H1 (cell line): ENCODE data around the gene ABCG1. TPM values are rescaled to one million over a fixed set of nuclear protein-coding genes. Genes with fewer than 3 reads are reported as not detected.

ENCODE experiments used
- CTCF ChIA-PET: fragments of 300-600 bp; sonication (Branson Sonifier 250); formaldehyde crosslinking; loops from one replicate; lab custom pipeline; 2021; ENCODE audit not compliant: partially characterized antibody; lab: Charles Lee
- POLR2A ChIA-PET: fragments of 300-600 bp; sonication (Branson Sonifier 250); formaldehyde crosslinking; loops from one replicate; lab custom pipeline; 2021; ENCODE audit warnings: inconsistent platforms; ENCODE audit not compliant: partially characterized antibody; lab: Charles Lee
- DNase-seq, 2 experiments: peaks; one replicate each; pipeline versions ENCODE4 v3.0.0 to v3.0.0-alpha.2; 2010 to 2022; ENCODE audit warnings: low spot score in 2 of 2, low read depth in 1 of 2, mixed read lengths in 1 of 2
- FAIRE-seq: peaks from 2 replicates; lab custom pipeline; 2011; peaks lifted over from hg19 to GRCh38; lab: Jason Lieb, UNC
- H2AFZ ChIP-seq: 2 replicates; pipeline ENCODE4 v1.8.1; 2012; ENCODE audit warnings: low read length, inconsistent platforms
- H2AK5ac ChIP-seq: 2 replicates; pipeline ENCODE4 v1.6.1; 2013; ENCODE audit warnings: low read depth, low read length
- H2BK120ac ChIP-seq: replicated peaks from 2 replicates; pipeline ENCODE3; 2013; ENCODE audit warnings: low read depth, low read length, inconsistent platforms
- H2BK12ac ChIP-seq: 2 replicates; pipeline ENCODE4 v1.6.1; 2013; ENCODE audit warnings: low read depth, low read length
- H2BK15ac ChIP-seq: 2 replicates; pipeline ENCODE4 v1.6.1; 2013; ENCODE audit warnings: low read length
- H2BK20ac ChIP-seq: 2 replicates; pipeline ENCODE4 v1.6.1; 2013; ENCODE audit warnings: low read length
- H2BK5ac ChIP-seq: 2 replicates; pipeline ENCODE4 v1.6.1; 2013; ENCODE audit warnings: low read depth, low read length
- H3K14ac ChIP-seq: 2 replicates; pipeline ENCODE4 v1.6.1; 2013; ENCODE audit warnings: inconsistent platforms; ENCODE audit not compliant: insufficient read length
- H3K18ac ChIP-seq: 2 replicates; pipeline ENCODE4 v1.6.1; 2013; ENCODE audit warnings: low read length; ENCODE audit errors: extremely low read depth
- H3K23ac ChIP-seq: 2 replicates; pipeline ENCODE4 v1.6.1; 2013; ENCODE audit warnings: inconsistent platforms; ENCODE audit not compliant: insufficient read length
- H3K23me2 ChIP-seq: 2 replicates; pipeline ENCODE4 v1.6.1; 2013; ENCODE audit warnings: low read depth, low read length
- H3K27ac ChIP-seq: 2 replicates; pipeline ENCODE4 v1.6.1; 2011; ENCODE audit warnings: low read depth, low read length, inconsistent platforms
- H3K27me3 ChIP-seq, 4 experiments: replicated peaks in 1 of 4; 1 replicate in 1 of 4; 2 replicates in 3 of 4; pipeline versions ENCODE4 v1.6.1 to v1.8.1; 2011 to 2013; ENCODE audit warnings: low read length in 3 of 4, mild to moderate bottlenecking in 3 of 4, inconsistent platforms in 2 of 4, mixed read lengths in 2 of 4, moderate library complexity in 1 of 4; ENCODE audit not compliant: control insufficient read depth in 3 of 4, insufficient read depth in 3 of 4; ENCODE audit errors: extremely low read depth in 1 of 4
- H3K36me3 ChIP-seq, 4 experiments: 2 replicates each; pipeline versions ENCODE4 v1.6.1 to v1.8.1; 2011 to 2013; ENCODE audit warnings: mild to moderate bottlenecking in 4 of 4, low read length in 3 of 4, moderate library complexity in 2 of 4, control low read depth in 1 of 4, inconsistent platforms in 1 of 4; ENCODE audit not compliant: insufficient read depth in 4 of 4, control insufficient read depth in 2 of 4
- H3K4ac ChIP-seq: replicated peaks from 2 replicates; pipeline ENCODE3; 2013; ENCODE audit warnings: low read length, low read depth, mixed read lengths, inconsistent platforms; ENCODE audit not compliant: insufficient read length
- H3K4me1 ChIP-seq, 4 experiments: replicated peaks in 1 of 4; 1 replicate in 1 of 4; 2 replicates in 3 of 4; pipeline versions ENCODE4 v1.6.1 to v1.8.1; 2011 to 2013; ENCODE audit warnings: low read length in 3 of 4, inconsistent platforms in 2 of 4, mixed read lengths in 1 of 4; ENCODE audit not compliant: insufficient read depth in 4 of 4, control insufficient read depth in 3 of 4
- H3K4me2 ChIP-seq, 2 experiments: 2 replicates each; pipeline versions ENCODE4 v1.6.1 to v1.8.1; 2011 to 2013; ENCODE audit warnings: low read depth in 2 of 2, low read length in 2 of 2, control low read depth in 1 of 2, inconsistent platforms in 1 of 2, mild to moderate bottlenecking in 1 of 2; ENCODE audit not compliant: insufficient read depth in 1 of 2
- H3K4me3 ChIP-seq, 4 experiments: fragments of 200-600, 300-600 bp in 1 of 4; sonication (generic), shearing (Covaris generic), sonication (Bioruptor Twin) in 1 of 4; 2 replicates each; pipeline versions ENCODE4 v1.5.1 to v1.8.1; 2011 to 2016; ENCODE audit warnings: low read length in 4 of 4, low read depth in 3 of 4, control low read depth in 2 of 4, inconsistent platforms in 2 of 4, mild to moderate bottlenecking in 2 of 4, mixed read lengths in 1 of 4, moderate library complexity in 1 of 4; ENCODE audit not compliant: insufficient read depth in 2 of 4; ENCODE audit errors: extremely low read depth in 1 of 4
- H3K56ac ChIP-seq: replicated peaks from 2 replicates; pipeline ENCODE3; 2013; ENCODE audit warnings: low read depth, mild to moderate bottlenecking, mixed read lengths, low read length, inconsistent platforms; ENCODE audit not compliant: insufficient read length
- H3K79me1 ChIP-seq: 2 replicates; pipeline ENCODE4 v1.6.1; 2013; ENCODE audit warnings: low read depth, low read length, control low read depth
- H3K79me2 ChIP-seq, 2 experiments: 2 replicates each; pipeline versions ENCODE4 v1.6.1 to v1.8.1; 2012 to 2013; ENCODE audit warnings: low read length in 2 of 2, mild to moderate bottlenecking in 2 of 2, inconsistent platforms in 1 of 2; ENCODE audit not compliant: insufficient read depth in 2 of 2, control insufficient read depth in 1 of 2
- H3K9ac ChIP-seq, 4 experiments: replicated peaks in 1 of 4; 1 replicate in 1 of 4; 2 replicates in 3 of 4; pipeline versions ENCODE4 v1.6.1 to v1.8.1; 2011 to 2013; ENCODE audit warnings: low read depth in 3 of 4, low read length in 3 of 4, control low read depth in 2 of 4, mild to moderate bottlenecking in 2 of 4, moderate library complexity in 2 of 4, inconsistent platforms in 1 of 4; ENCODE audit errors: extremely low read depth in 1 of 4
- H3K9me3 ChIP-seq, 2 experiments: 2 replicates each; pipeline versions ENCODE4 v1.6.1 to v1.8.1; 2012 to 2013; ENCODE audit warnings: mild to moderate bottlenecking in 2 of 2, moderate library complexity in 2 of 2, control low read depth in 1 of 2, inconsistent platforms in 1 of 2, low read depth in 1 of 2, low read length in 1 of 2, mixed read lengths in 1 of 2; ENCODE audit not compliant: insufficient read depth in 2 of 2
- H4K20me1 ChIP-seq, 2 experiments: replicated peaks in 1 of 2; 2 replicates each; pipeline versions ENCODE3 to v1.8.1; 2011 to 2013; ENCODE audit warnings: inconsistent platforms in 2 of 2, low read length in 2 of 2, mild to moderate bottlenecking in 1 of 2; ENCODE audit not compliant: insufficient read depth in 2 of 2, control insufficient read depth in 1 of 2
- H4K5ac ChIP-seq: 2 replicates; pipeline ENCODE4 v1.6.1; 2013; ENCODE audit warnings: low read length, low read depth, mixed read lengths, inconsistent platforms; ENCODE audit not compliant: insufficient read length
- H4K8ac ChIP-seq: 2 replicates; pipeline ENCODE4 v1.8.0; 2013; ENCODE audit warnings: mild to moderate bottlenecking, moderate library complexity, low read length, inconsistent platforms; ENCODE audit not compliant: insufficient read depth; ENCODE audit errors: extremely low read depth
- H4K91ac ChIP-seq: replicated peaks from 2 replicates; pipeline ENCODE3; 2013; ENCODE audit warnings: low read length, mixed read lengths, inconsistent platforms; ENCODE audit not compliant: insufficient read length
- ATF2 ChIP-seq: IDR thresholded peaks from 2 replicates; pipeline ENCODE4 v1.6.1; 2012; ENCODE audit warnings: low read length, inconsistent platforms
- BCL11A ChIP-seq, 2 experiments: IDR thresholded peaks; one replicate each; pipeline ENCODE4 v1.6.1; 2011; ENCODE audit warnings: low read depth in 2 of 2, low read length in 2 of 2, mild to moderate bottlenecking in 2 of 2
- CBX5 ChIP-seq: fragments of 300-800, 300-1000 bp; sonication (generic); IDR thresholded peaks from 2 replicates; pipeline ENCODE4 v1.7.1; 2016; ENCODE audit warnings: antibody characterized with exemption, low read length, low read depth
- CTBP2 ChIP-seq: IDR thresholded peaks from 2 replicates; pipeline ENCODE4 v1.7.0; 2011; ENCODE audit warnings: borderline replicate concordance, mild to moderate bottlenecking, moderate library complexity, mixed read lengths, low read length; ENCODE audit not compliant: insufficient read depth, insufficient read length
- GTF2F1 ChIP-seq: IDR thresholded peaks from 2 replicates; pipeline ENCODE4 v1.6.1; 2012; ENCODE audit warnings: low read depth, low read length, improper control_type of control experiment, borderline replicate concordance
- HDAC2 ChIP-seq, 2 experiments: fragments of 300-600 bp in 1 of 2; sonication (generic) in 1 of 2; IDR thresholded peaks; 2 replicates each; pipeline ENCODE4 v1.6.1; 2011 to 2012; ENCODE audit warnings: low read depth in 2 of 2, low read length in 2 of 2, mild to moderate bottlenecking in 2 of 2, moderate library complexity in 2 of 2, borderline replicate concordance in 1 of 2, inconsistent platforms in 1 of 2
- HDAC6 ChIP-seq: IDR thresholded peaks from one replicate; pipeline ENCODE4 v1.7.1; 2012; ENCODE audit warnings: low read depth, mild to moderate bottlenecking, inconsistent platforms, low read length, moderate library complexity
- JUND ChIP-seq: IDR thresholded peaks from 2 replicates; pipeline ENCODE4 v1.6.1; 2011; ENCODE audit warnings: mild to moderate bottlenecking, improper control_type of control experiment, low read length
- POU5F1 ChIP-seq: IDR thresholded peaks from 2 replicates; pipeline ENCODE4 v1.6.1; 2011; ENCODE audit warnings: low read depth, mild to moderate bottlenecking, low read length, moderate library complexity
- SIX5 ChIP-seq: IDR thresholded peaks from 2 replicates; pipeline ENCODE4 v1.6.1; 2011; ENCODE audit warnings: mild to moderate bottlenecking, low read depth, low read length
- SRF ChIP-seq: IDR thresholded peaks from 2 replicates; pipeline ENCODE4 v1.6.1; 2011; ENCODE audit warnings: mild to moderate bottlenecking, low read depth, low read length, moderate library complexity
- SUZ12 ChIP-seq: fragments of 200-600 bp; sonication (generic); IDR thresholded peaks from 2 replicates; pipeline ENCODE4 v1.6.1; 2012; ENCODE audit warnings: mild to moderate bottlenecking, inconsistent platforms, low read length, moderate library complexity, mixed read lengths
- TEAD4 ChIP-seq: IDR thresholded peaks from 2 replicates; pipeline ENCODE4 v1.6.1; 2012; ENCODE audit warnings: low read depth, low read length, inconsistent platforms, mixed read lengths
- WGBS, 2 experiments: shearing (Covaris generic) in 1 of 2; methylation state at CpG; one replicate each; pipeline versions ENCODE4 v1.1.6 to v1.1.7; 2013 to 2015; ENCODE audit warnings: low lambda C conversion rate in 2 of 2, mixed read lengths in 2 of 2, inconsistent platforms in 1 of 2, low coverage in 1 of 2, missing lambda C conversion rate in 1 of 2; ENCODE audit not compliant: insufficient replicate concordance in 2 of 2, insufficient coverage in 1 of 2, insufficient read length in 1 of 2; ENCODE audit errors: extremely low coverage in 1 of 2, missing lambda C conversion rate in 1 of 2; 5-methylcytosine and 5-hydroxymethylcytosine counted together
- polyA plus RNA-seq, 7 experiments: library from polyadenylated mRNA; depleted of rRNA in 3 of 7; stranded (reverse) in 5 of 7; unstranded in 2 of 7; fragments of >200 nt in 5 of 7; fragments of 200-250 nt in 2 of 7; gene quantifications; 1 replicate in 5 of 7; 2 replicates in 1 of 7; 4 replicates in 1 of 7; pipeline versions ENCODE4 v1.2.1 to v1.2.3, GENCODE V29; 2011 to 2013; ENCODE audit warnings: missing spikeins in 2 of 7, mixed read lengths in 2 of 7
- total RNA-seq: library from RNA; stranded (reverse); fragmentation: NEBNext Ultra II Directional; extraction: Animal tissue kit (Norgen Biotek cat#: 25700); gene quantifications from 2 replicates; pipeline ENCODE4 v1.2.1, GENCODE V29; 2021

ABCG1 gene
- total and polyA plus RNA-seq, 2 of the 8 experiments (the other 6 are each of a cell fraction or from before 2014, with no cell fraction given), result 2.1 to 4.0 TPM

GRCh38 chr21:42276076-42276475 is 57.1 kb downstream of the ABCG1 start:
- Histone ChIP-seq H3K79me1 (no peaks in the 10 kb centered on the region), H2AK5ac (no peak overlapping the region), H3K27me3 (no peaks in the 10 kb centered on the region), H2BK20ac (no peak overlapping the region), H3K4me3 (no peak overlapping the region), H2BK120ac (no peak overlapping the region), H2AFZ (no peak overlapping the region), H3K27ac (no peak overlapping the region), H4K8ac (peak overlapping the region; percentile 35; the same call in 1 of the 2 replicates), H2BK5ac (no peak overlapping the region), H3K79me2 (no peaks in the 10 kb centered on the region), H3K56ac (no peak overlapping the region), H4K5ac (no peak overlapping the region), H4K91ac (no peak overlapping the region), H3K18ac (no peak overlapping the region), H3K23ac (no peak overlapping the region), H3K14ac (no peak overlapping the region), H3K4me1 (no peaks in the 10 kb centered on the region), H2BK15ac (no peak overlapping the region), H3K4ac (no peak overlapping the region), H3K36me3 (no peaks in the 10 kb centered on the region), H3K9ac (no peak overlapping the region), H3K9me3 (no peaks in the 10 kb centered on the region), H3K4me2 (no peak overlapping the region), H4K20me1 (no peaks in the 10 kb centered on the region), H3K23me2 (no peaks in the 10 kb centered on the region), H2BK12ac (no peak overlapping the region)
- DNase-seq (no peak), FAIRE-seq (no peak)
- 93% methylated on average over 13 of the region's 13 CpGs; no CpG with 5 or more reads in 1 of the 2 experiments for WGBS, 2 experiments
- POLR2A ChIA-PET, result no interaction called here
- CTCF ChIA-PET, result interaction anchor here (0.5 to 4.4 kb wide), 8 partner anchors 11 to 130 kb away, joined by 3 to 30 read pairs (median 4); no protein-coding TSS in a partner anchor
- TF ChIP-seq CTBP2, result no peak
- no peak for TF ChIP-seq SRF
- TF ChIP-seq HDAC2 (IDR thresholded peaks at IDR 0.05; ENCODE audit: borderline replicate concordance in 1 of 2, low read depth in 2 of 2, low read length in 2 of 2), result no peak
- no peak for TF ChIP-seq SIX5
- TF ChIP-seq SUZ12, result no peak
- no peak for TF ChIP-seq JUND
- no peak for TF ChIP-seq TEAD4
- TF ChIP-seq GTF2F1, result no peak
- no peak for TF ChIP-seq BCL11A (IDR thresholded peaks at IDR 0.05; ENCODE audit: low read depth in 2 of 2, low read length in 2 of 2)
- no peak for TF ChIP-seq CBX5
- TF ChIP-seq POU5F1, result no peak
- no peak for TF ChIP-seq HDAC6
- TF ChIP-seq ATF2, result no peak
